HUES6 (cell line): Measurements from ENCODE around the gene ITGB5.

ENCODE experiments used
- H3K27ac ChIP-seq: 2 replicates; pipeline ENCODE4 v1.7.0; 2013; ENCODE audit warnings: low read depth, mild to moderate bottlenecking, low read length, inconsistent platforms
- H3K27me3 ChIP-seq: 2 replicates; pipeline ENCODE4 v1.6.1; 2013; ENCODE audit warnings: low read length; ENCODE audit not compliant: control insufficient read depth, insufficient read depth
- H3K36me3 ChIP-seq: 2 replicates; pipeline ENCODE4 v1.6.1; 2013; ENCODE audit warnings: low read length; ENCODE audit not compliant: control insufficient read depth, insufficient read depth
- H3K4me1 ChIP-seq: 2 replicates; pipeline ENCODE4 v1.6.1; 2013; ENCODE audit warnings: low read length; ENCODE audit not compliant: control insufficient read depth, insufficient read depth
- H3K4me3 ChIP-seq: 2 replicates; pipeline ENCODE4 v1.5.1; 2013; ENCODE audit warnings: low read depth, low read length
- H3K9ac ChIP-seq: one replicate; pipeline ENCODE4 v1.6.1; 2013; ENCODE audit warnings: mild to moderate bottlenecking, low read length
- H3K9me3 ChIP-seq: 2 replicates; pipeline ENCODE4 v1.6.1; 2013; ENCODE audit warnings: low read depth, low read length; ENCODE audit not compliant: control insufficient read depth, insufficient read depth

Gene ITGB5

DNA sequence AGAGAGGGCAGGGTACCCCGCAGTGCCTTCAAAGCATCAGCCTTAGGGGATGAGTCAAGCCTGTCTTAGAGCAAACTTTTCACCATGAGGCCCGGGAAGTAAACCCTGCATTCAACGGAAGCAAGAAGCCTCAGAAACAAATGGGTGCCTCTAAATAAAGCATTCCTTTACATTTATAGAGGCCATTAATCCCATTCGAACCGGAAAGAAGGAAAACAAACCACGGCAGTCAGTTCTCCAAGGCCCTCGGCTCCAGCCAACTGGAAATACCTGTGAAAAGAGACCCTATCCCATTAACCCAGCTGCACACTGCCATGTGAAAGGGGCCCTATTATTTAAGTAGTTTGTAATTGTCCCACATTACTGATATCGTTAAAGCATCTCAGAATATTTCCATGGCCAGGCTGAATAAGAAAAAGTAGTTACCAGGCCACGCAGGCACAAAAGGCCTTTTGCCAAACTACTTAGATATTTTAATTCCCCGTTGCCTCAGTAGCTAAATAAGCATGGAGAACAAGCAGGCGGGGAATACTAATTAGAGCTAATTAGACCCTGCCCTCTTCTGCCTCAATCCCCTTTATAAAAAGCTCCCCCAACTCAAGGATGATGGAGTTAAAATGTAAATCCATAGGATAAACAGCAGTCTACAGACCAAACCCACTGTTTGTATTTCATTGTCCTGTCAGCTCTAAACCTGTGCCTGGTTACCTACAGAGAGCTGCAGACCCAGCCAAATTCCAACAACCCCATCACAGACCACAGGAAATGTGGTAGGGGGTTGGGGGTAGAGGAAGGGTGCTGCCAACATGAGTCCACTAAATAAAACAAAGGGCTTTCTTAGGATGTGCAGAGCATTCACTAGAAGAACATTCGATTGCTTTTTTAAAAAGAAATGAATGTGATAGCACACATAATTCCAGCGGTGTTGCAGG is 4.1 kb downstream of the ITGB5 start:
- peaks cover 20% of the 10 kb centered on the region; the same call in 1 of the 2 replicates for H3K36me3 ChIP-seq
- peaks cover 56% of the 10 kb centered on the region for H3K4me1 ChIP-seq

DNA sequence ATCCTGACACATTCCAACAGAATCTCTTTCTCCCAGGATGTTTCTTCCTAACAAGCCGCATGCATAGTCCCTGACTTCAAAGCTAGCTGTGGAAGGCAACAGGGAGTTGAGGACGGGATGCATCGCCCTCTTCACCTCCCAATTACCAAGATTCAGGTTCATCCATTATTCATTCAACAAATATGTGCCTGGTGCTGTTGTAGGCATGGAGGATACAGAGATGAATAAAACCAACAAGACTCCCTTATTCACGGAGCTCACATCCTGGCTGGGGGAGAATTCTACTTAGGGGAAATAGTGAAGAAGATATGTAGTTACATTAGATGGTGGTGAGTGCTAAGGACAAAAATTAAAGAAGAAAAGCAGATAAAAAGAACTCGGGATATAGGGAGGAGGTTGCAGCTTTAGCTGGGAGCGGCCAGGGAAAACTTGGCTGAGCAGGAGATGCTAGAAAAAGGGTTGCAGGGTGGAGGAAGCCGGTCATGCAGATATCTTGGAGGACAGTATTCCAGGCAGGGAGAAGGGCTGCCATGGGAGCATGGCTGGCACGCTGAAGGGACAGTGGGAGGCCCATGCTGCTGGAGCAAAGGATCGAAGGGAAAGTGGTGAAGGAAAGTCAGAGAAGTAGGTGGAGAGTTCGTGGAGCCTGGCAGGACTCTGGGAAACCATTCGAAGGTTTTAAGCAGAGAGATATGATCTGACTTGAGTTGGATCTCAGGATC is 5.0 kb downstream of the ITGB5 start:
- H3K27me3 ChIP-seq: no peaks in the 10 kb centered on the region
- H3K4me1 ChIP-seq: peaks cover 61% of the 10 kb centered on the region
- no peak overlapping the region; the same call in 1 of the 2 replicates for H3K4me3 ChIP-seq
- H3K9me3 ChIP-seq: no peaks in the 10 kb centered on the region
- peak overlapping the region; percentile 51; the same call in 1 of the 2 replicates for H3K27ac ChIP-seq
- peak overlapping the region; percentile 34 for H3K9ac ChIP-seq
- H3K36me3 ChIP-seq: peaks cover 20% of the 10 kb centered on the region; the same call in 1 of the 2 replicates

More for the DNA sequence above, 4.1 kb downstream of the ITGB5 start:
- H3K9ac ChIP-seq: no peak overlapping the region
- H3K27ac ChIP-seq: peak overlapping the region; percentile 37; the same call in 1 of the 2 replicates
- peak overlapping the region; percentile 5; the same call in 1 of the 2 replicates for H3K4me3 ChIP-seq
- H3K27me3 ChIP-seq: no peaks in the 10 kb centered on the region
- H3K9me3 ChIP-seq: no peaks in the 10 kb centered on the region

DNA sequence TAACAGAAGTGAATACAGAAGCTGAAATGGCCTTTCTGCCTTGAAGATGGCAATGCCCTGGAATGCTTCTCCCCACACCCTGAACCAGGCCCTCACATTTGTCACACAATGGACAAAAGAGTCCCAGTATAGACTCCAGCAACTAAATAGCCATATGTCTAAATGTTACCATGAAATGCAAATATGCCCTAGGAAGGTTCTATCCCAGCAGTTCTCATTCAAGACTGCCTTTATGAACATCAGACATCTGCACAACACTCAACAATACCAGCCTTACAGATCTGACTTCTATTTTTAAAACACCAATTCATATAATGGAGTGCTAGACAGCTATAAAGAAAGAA is 7.9 kb downstream of the ITGB5 start:
- peaks cover 68% of the 10 kb centered on the region for H3K4me1 ChIP-seq
- no peaks in the 10 kb centered on the region for H3K9me3 ChIP-seq
- no peak overlapping the region for H3K27ac ChIP-seq
- H3K4me3 ChIP-seq: no peak overlapping the region
- no peaks in the 10 kb centered on the region for H3K27me3 ChIP-seq
- H3K36me3 ChIP-seq: peaks cover 15% of the 10 kb centered on the region; the same call in 1 of the 2 replicates
- H3K9ac ChIP-seq: no peak overlapping the region

DNA sequence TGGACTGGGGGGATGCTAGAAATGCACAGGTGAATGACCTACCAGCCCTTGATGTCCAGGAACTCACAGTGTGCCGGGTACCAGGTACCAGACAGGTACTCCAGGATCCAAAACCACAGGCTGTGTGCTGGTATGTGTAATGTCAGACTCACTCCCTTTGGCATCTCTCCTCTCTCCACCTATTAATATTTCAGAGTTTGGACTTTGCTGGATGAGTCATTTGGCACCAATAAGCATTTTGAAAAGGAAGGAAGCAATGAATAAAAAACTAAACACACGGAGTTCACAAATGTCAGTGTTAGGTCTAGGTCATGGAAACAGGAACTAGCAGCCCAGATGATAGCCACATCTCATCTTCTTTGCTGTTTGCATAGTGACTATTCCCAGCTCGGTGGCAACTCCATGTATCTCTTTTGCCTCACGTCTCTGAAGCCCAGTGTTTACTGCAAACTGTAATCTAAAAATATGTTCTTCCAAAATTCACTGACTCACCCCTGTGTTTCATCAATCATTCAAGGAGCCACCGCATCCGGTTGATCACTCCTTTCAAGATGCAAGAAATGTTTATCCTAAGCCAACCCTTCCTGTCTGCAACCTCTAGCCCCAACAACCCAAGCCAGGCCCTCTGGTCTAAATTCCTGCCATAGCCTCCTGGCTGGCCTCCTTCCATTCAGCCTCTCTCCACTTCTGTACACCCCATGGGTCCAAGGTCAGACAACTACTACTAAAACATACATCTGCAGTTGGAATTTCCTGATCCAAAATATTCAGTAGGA is 8.4 kb downstream of the ITGB5 start:
- Histone ChIP-seq H3K27ac (no peak overlapping the region), H3K27me3 (no peaks in the 10 kb centered on the region), H3K9ac (no peak overlapping the region), H3K9me3 (no peaks in the 10 kb centered on the region), H3K4me3 (no peak overlapping the region), H3K4me1 (peaks cover 68% of the 10 kb centered on the region), H3K36me3 (peaks cover 15% of the 10 kb centered on the region; the same call in 1 of the 2 replicates)

DNA sequence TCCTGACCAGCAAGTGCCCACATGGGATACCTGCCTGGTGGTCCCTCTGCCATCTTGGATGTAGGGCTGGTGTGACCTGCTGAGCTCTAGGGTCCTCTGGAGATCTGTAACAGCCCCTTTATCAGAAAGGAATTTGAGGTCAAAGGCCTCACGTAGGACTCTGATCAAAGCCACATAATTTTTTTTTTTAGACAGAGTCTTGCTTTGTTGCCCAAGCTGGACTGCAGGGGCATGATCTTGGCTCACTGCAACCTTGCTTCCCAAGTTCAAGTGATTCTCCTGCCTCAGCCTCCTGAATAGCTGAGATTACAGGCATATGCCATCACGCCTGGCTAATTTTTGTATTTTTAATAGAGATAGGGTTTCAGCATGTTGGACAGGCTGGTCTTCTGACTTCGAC is 9.5 kb downstream of the ITGB5 start:
- H3K27ac ChIP-seq: no peak overlapping the region
- H3K4me3 ChIP-seq: no peak overlapping the region
- peaks cover 25% of the 10 kb centered on the region for H3K36me3 ChIP-seq
- H3K4me1 ChIP-seq: peaks cover 67% of the 10 kb centered on the region
- H3K9me3 ChIP-seq: no peaks in the 10 kb centered on the region
- H3K27me3 ChIP-seq: no peaks in the 10 kb centered on the region
- no peak overlapping the region for H3K9ac ChIP-seq

DNA sequence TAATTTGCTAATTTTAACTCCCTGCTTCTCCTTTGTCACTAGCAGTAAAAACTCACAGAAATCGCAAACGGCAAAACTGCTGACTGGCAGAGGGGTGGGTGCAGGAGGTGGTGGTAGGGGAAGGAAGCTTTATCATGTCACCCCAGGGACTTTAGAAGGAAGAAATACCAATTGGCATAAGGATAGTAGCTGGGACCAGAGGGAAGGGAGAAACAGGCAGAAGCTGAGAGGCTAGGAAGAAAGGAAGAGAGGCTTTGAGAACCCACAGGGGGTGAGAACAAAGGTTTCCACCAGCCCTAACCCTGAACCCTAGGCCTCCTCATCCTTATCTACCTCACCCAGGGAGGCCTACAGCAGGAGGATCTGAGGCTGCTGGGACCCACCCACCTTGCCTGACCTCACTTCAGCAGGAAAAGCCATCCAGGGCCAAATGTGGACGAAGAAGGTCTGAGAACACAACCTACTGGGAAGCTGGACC is 10.7 kb downstream of the ITGB5 start:
- peak overlapping the region; percentile 11 for H3K9ac ChIP-seq
- H3K27ac ChIP-seq: no peak overlapping the region

DNA sequence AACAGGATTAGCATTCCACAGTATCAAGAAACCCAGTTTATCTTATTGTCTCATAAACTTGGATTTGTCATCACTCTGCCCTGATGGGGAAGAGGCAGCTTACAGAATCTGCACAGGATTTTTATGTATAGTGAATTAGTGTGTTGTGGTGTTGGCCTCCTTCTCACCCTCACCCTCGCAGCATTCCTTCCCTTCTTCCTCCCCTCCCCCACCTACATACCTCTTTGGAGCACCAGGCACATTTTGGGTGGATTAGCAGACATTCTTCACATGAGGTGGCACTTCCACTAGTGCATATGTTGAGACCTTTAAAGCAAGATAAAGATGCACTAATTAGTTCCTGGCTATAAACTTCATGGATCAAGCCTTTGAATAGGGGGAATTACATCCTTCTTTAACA is 13.9 kb downstream of the ITGB5 start:
- H3K9me3 ChIP-seq: no peaks in the 10 kb centered on the region
- H3K4me1 ChIP-seq: peaks cover 39% of the 10 kb centered on the region
- H3K27me3 ChIP-seq: no peaks in the 10 kb centered on the region
- H3K27ac ChIP-seq: no peak overlapping the region
- no peak overlapping the region for H3K9ac ChIP-seq
- H3K4me3 ChIP-seq: no peak overlapping the region
- H3K36me3 ChIP-seq: peaks cover 50% of the 10 kb centered on the region

More for the DNA sequence above, 10.7 kb downstream of the ITGB5 start:
- H3K27me3 ChIP-seq: no peaks in the 10 kb centered on the region
- H3K9me3 ChIP-seq: no peaks in the 10 kb centered on the region
- H3K4me3 ChIP-seq: no peak overlapping the region
- H3K4me1 ChIP-seq: peaks cover 58% of the 10 kb centered on the region
- peaks cover 30% of the 10 kb centered on the region for H3K36me3 ChIP-seq

DNA sequence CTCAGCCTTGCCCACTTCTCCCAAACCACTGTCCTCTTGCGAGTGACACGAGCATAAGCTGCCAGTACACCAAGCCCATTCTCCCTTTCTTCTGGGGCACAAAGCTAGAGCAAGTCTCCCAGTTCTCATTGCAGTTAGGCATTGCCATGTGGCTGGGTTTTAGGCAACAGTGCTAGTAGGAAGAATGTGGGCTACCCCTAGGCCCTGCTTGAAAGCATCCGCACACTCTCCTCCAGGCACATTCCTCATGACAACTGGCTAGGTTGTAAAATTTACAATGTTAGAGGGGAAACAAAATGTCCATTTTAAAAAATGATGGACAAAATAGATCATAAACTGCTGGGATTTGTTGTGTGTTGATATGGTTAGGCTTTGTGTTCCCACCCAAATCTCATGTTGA is 19.7 kb downstream of the ITGB5 start:
- Histone ChIP-seq H3K4me1 (no peaks in the 10 kb centered on the region), H3K9ac (no peak overlapping the region), H3K4me3 (no peak overlapping the region), H3K27ac (no peak overlapping the region), H3K36me3 (peaks cover 90% of the 10 kb centered on the region), H3K9me3 (no peaks in the 10 kb centered on the region), H3K27me3 (no peaks in the 10 kb centered on the region)

DNA sequence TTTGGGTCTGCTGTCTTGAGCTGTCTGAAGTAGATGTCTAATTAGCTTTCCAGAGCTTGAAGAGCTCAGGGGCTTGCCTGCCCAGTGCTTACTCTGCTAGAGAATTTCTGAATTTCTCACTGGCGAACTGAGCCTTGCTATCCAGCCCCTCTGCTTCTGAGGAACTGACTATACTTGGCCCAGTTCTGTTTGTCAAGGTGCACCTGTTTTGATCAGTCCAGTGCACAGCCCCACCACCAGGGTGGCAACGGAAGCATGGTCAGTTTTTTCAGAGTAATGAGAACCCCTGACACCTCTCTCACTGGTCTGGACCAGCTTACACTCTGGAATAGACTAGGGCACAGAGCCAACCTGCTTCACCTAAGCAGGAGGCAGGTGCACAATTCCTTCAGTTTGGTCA is 25.2 kb downstream of the ITGB5 start:
- H3K27ac ChIP-seq: no peak overlapping the region
- no peak overlapping the region for H3K4me3 ChIP-seq
- H3K36me3 ChIP-seq: peaks cover 78% of the 10 kb centered on the region
- H3K4me1 ChIP-seq: peaks cover 12% of the 10 kb centered on the region; the same call in 1 of the 2 replicates
- H3K9me3 ChIP-seq: no peaks in the 10 kb centered on the region
- no peaks in the 10 kb centered on the region for H3K27me3 ChIP-seq
- no peak overlapping the region for H3K9ac ChIP-seq

DNA sequence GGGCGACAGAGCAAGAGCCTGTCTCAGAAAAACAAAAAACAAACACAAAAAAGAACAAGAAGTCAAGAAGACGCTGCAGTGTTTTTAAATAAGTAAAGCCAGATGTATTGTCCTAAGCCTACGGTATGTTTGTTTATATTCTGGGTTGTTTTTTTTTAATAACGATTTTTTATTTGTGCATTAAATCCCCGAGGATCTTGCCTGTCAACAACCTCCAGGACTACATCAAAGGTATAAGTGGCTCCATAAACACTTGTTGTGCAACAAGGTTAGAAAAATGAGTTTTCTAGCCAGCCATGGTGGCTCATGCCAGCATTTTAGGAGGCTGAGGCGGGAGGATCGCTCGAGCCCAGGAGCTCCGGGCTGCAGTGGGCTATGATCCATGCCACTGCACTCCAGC is 26.1 kb downstream of the ITGB5 start:
- H3K27ac ChIP-seq: no peak overlapping the region
- H3K4me3 ChIP-seq: no peak overlapping the region
- peaks cover 12% of the 10 kb centered on the region; the same call in 1 of the 2 replicates for H3K4me1 ChIP-seq
- H3K36me3 ChIP-seq: peaks cover 77% of the 10 kb centered on the region
- no peaks in the 10 kb centered on the region for H3K9me3 ChIP-seq
- H3K27me3 ChIP-seq: no peaks in the 10 kb centered on the region
- no peak overlapping the region for H3K9ac ChIP-seq
